Peyer's patch (tissue), 4 donors: ENCODE measurements around the gene HHIPL1. TPM values are rescaled to one million over a fixed set of nuclear protein-coding genes. Genes with fewer than 3 reads are reported as not detected.

Source experiments
- DNase-seq, 3 donors: peaks; one replicate each; pipeline ENCODE4 v3.0.0-alpha.2; 2017 to 2019
- H3K27ac ChIP-seq, 4 donors: fragments of 200-600 bp; sonication (generic); one replicate each; pipeline ENCODE4 v1.5.1; 2016 to 2019
- H3K27me3 ChIP-seq, 2 donors: fragments of 200-600 bp; sonication (generic); one replicate each; pipeline ENCODE4 v1.5.1; 2019
- H3K36me3 ChIP-seq, 3 donors: fragments of 200-600 bp; sonication (generic); one replicate each; pipeline ENCODE4 v1.5.1; 2016 to 2019
- H3K4me1 ChIP-seq, 4 donors: fragments of 200-600 bp; sonication (generic); one replicate each; pipeline ENCODE4 v1.5.1; 2016 to 2019
- H3K4me3 ChIP-seq, 4 donors: fragments of 200-600 bp; sonication (generic); 1 replicate in 3 of 4; 2 replicates in 1 of 4; pipeline ENCODE4 v1.5.1; 2016 to 2019; ENCODE audit warnings: mild to moderate bottlenecking in 1 of 4
- H3K9me3 ChIP-seq, 4 donors: fragments of 200-600 bp; sonication (generic); one replicate each; pipeline ENCODE4 v1.5.1; 2016 to 2019; ENCODE audit warnings: mild to moderate bottlenecking in 1 of 4
- CTCF ChIP-seq, 6 experiments: fragments of 450-650 bp in 4 of 6; fragments of 200-600 bp in 2 of 6; sonication (generic) in 1 of 6; IDR thresholded peaks; one replicate each; pipeline ENCODE4 v1.5.1; 2017 to 2019; ENCODE audit warnings: antibody characterized with exemption in 6 of 6, mild to moderate bottlenecking in 3 of 6, moderate library complexity in 1 of 6
- POLR2A ChIP-seq, 2 donors: fragments of 450-650 bp; IDR thresholded peaks; one replicate each; pipeline ENCODE4 v1.5.1; 2017; ENCODE audit warnings: antibody characterized with exemption in 2 of 2, mild to moderate bottlenecking in 2 of 2, moderate library complexity in 2 of 2
- total RNA-seq, 4 donors: library from RNA; depleted of rRNA; stranded (reverse); fragments of >200 nt; gene quantifications; one replicate each; pipeline ENCODE4 v1.1.0, GENCODE V29; 2016

The HHIPL1 gene
- total RNA-seq, 4 donors from 2014 or later = 0.88 to 2.5 (median 1.0) TPM

- Histone ChIP-seq H3K27ac (no peak overlapping the region), H3K9me3 (peaks cover 0 to 9% (median 2%) of the 10 kb centered on the region in 4 donors), H3K27me3 (no peaks in the 10 kb centered on the region), H3K4me3 (no peak overlapping the region), H3K4me1 (no peaks in the 10 kb centered on the region), H3K36me3 (no peaks in the 10 kb centered on the region)
- TF ChIP-seq POLR2A (IDR thresholded peaks at IDR 0.05) = no peak
- no peak for TF ChIP-seq CTCF (IDR thresholded peaks at IDR 0.05)
- no peak for DNase-seq
These were observed 56.3 kb downstream of the HHIPL1 start for GRCh38 chr14:99701260-99701659.

GRCh38 chr14:99702115-99702514 is 57.2 kb downstream of the HHIPL1 start:
- no peak for TF ChIP-seq CTCF (IDR thresholded peaks at IDR 0.05)
- TF ChIP-seq POLR2A (IDR thresholded peaks at IDR 0.05) = no peak
- no peak overlapping the region for H3K27ac ChIP-seq

GRCh38 chr14:99703381-99703780 is 58.5 kb downstream of the HHIPL1 start:
- Histone ChIP-seq H3K36me3 (no peaks in the 10 kb centered on the region), H3K4me3 (no peak overlapping the region), H3K27ac (no peak overlapping the region), H3K9me3 (peaks cover 0 to 9% (median 2%) of the 10 kb centered on the region in 4 donors), H3K27me3 (no peaks in the 10 kb centered on the region), H3K4me1 (no peaks in the 10 kb centered on the region)
- peak in 1 of 3 donors; percentile 10 for DNase-seq
- no peak for TF ChIP-seq POLR2A (IDR thresholded peaks at IDR 0.05)
- TF ChIP-seq CTCF (IDR thresholded peaks at IDR 0.05) = no peak

More at GRCh38 chr14:99702115-99702514, 57.2 kb downstream of the HHIPL1 start:
- Histone ChIP-seq H3K27me3 (no peaks in the 10 kb centered on the region), H3K4me3 (no peak overlapping the region), H3K4me1 (no peaks in the 10 kb centered on the region), H3K36me3 (no peaks in the 10 kb centered on the region), H3K9me3 (peaks cover 0 to 9% (median 2%) of the 10 kb centered on the region in 4 donors)
- no peak for DNase-seq

GRCh38 chr14:99704037-99704436 is 59.1 kb downstream of the HHIPL1 start:
- peaks cover 0 to 9% (median 2%) of the 10 kb centered on the region in 4 donors for H3K9me3 ChIP-seq
- no peak overlapping the region for H3K27ac ChIP-seq
- H3K27me3 ChIP-seq = no peaks in the 10 kb centered on the region
- no peaks in the 10 kb centered on the region for H3K36me3 ChIP-seq
- no peak overlapping the region for H3K4me3 ChIP-seq
- no peak for TF ChIP-seq POLR2A (IDR thresholded peaks at IDR 0.05)
- TF ChIP-seq CTCF (IDR thresholded peaks at IDR 0.05) = no peak
- H3K4me1 ChIP-seq = no peaks in the 10 kb centered on the region
- DNase-seq = no peak

GRCh38 chr14:99706107-99706900 is 61.4 kb downstream of the HHIPL1 start:
- no peaks in the 10 kb centered on the region for H3K4me1 ChIP-seq
- H3K9me3 ChIP-seq = peaks cover 0 to 9% (median 2%) of the 10 kb centered on the region in 4 donors
- no peak overlapping the region for H3K27ac ChIP-seq
- TF ChIP-seq POLR2A (IDR thresholded peaks at IDR 0.05) = no peak
- no peak for TF ChIP-seq CTCF (IDR thresholded peaks at IDR 0.05)
- peak in 2 of 3 donors; percentile 19 to 33 for DNase-seq
- H3K27me3 ChIP-seq = no peaks in the 10 kb centered on the region
- H3K36me3 ChIP-seq = no peaks in the 10 kb centered on the region
- no peak overlapping the region for H3K4me3 ChIP-seq
